ENCODE data around the gene ACIN1.

ACIN1 gene

DNA sequence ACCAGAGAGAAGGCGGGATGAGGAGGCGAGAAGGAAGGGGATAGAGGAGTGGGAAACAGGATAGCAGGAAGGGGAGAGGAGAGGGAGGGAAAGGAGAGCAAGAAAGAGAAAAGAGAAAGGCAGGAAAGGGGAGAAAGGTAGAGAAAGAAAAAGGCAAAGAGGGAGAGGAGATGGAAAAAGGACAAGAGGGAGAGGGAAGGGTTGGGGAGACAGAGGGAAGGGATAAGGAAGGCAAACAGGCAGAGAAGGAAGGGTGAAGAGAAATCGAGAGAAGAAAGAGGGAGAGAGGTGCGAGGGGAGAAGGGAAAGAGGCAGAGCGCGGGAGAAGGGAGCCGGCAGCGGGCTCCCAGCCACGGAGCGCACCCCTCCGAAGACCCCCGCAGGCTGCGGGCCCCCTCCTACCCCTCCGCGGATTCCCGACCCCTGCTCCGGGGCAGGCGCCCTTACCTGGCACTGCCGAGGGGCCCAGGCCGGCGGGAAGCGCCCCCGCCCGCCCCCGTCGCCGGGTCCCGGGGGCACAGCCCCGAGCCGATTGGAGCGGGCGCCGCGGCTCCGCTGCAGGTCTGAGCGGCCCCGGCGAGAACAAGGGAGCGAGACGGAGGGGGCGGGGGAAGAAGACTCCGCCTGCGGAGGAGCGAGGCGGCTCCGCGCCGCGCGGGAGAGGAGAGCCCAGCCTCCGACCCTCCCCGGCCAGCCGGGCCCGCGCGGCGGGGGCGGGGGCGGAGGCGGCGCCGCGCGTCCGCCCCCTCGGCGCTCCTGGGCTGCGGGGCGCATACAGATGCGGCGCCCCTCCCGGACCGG, 37.8 kb downstream of the ACIN1 start, which contains the start of gene CDH24:
TSS of gene CDH24 (minus strand) at position 565 of the 801 bp plus-strand sequence. CDS start 1,787 bp downstream, outside the sequence.
- peak; percentile 73 for DNase-seq

DNA sequence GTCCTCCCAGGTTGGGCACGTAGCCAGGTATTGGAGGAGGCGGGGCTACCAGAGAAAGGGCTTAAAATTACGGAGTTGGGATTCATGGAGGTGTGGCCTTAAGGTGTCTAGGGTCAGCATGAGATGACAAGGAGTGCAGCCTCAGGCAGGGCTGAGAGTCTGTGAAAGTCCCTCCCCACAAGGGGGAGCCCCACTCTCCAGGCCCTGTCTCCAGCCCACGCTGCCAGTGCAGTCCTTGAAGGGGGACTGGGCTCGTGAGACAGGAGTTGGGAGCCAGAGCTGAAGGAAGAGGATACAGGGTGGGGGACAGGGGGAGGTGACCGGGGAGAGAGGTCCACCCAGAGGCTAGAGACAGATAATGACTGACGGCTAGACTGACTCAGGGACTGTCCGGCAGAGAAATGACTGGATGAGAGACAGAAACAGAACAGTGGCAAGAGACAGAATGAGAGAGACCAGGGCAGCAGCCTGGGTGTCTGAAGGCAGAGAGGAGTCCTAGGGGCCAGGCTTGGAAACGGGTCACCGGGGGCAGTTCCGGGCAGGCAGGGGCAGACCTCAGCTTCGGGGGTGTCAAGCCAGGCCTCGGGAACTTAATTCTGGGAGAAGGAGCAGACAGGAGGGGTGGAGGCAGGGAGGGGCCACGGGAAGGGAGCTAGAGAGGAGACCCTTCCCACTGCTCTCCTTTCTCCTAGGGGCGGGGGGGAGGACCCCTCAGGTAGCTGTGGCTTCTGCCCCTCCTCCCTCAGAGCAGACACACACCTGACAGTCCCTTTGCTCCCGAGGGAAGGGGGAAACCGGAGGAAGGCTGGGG, 38.6 kb downstream of the ACIN1 start:
- DNase-seq: peak; percentile 60

DNA sequence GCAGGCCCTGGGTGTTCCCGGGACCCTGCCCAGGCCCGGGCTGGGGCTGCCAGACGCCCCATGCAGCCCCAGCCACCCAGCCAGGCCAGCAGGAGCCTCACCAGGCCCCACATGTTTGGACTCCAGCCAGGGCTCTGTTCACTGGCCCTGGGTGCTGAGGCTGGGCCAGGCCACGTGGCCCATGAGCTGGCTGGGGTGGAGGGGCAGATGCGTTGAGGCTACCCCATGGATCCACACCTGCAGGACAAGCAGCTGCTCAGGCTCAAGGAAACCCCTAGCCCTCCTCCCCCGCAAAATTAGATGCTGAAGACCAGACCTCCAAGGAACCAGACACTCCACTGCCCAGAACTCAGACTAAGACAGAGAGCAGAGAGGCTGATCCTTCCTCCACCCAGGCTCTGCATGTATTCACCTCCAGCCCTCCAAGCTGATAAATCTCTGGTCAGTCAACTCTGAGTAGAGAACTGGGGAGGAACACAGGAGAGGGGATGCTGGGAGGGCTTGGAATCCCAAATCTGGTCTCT, 39.3 kb downstream of the ACIN1 start:
- DNase-seq: no peak

DNA sequence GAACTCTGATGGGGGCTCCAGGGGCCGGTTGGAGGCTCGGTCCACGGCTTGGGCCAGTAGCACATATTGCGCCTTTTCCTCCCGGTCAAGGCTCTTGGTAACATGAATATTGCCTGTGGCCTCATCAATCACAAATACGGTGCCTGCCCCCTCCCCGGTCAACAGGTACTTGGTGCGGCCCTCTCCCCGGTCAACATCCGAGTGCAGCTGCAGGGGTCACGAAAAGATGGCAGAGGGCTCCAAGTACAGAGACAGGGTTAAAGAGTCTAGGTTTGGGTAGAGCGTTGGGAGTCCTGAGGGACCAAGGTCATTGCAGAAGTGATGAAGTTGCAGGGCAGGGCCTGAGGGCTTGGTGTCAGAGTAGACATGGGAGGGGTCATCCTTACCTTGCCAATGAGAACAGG, 39.8 kb downstream of the ACIN1 start:
- DNase-seq: no peak

DNA sequence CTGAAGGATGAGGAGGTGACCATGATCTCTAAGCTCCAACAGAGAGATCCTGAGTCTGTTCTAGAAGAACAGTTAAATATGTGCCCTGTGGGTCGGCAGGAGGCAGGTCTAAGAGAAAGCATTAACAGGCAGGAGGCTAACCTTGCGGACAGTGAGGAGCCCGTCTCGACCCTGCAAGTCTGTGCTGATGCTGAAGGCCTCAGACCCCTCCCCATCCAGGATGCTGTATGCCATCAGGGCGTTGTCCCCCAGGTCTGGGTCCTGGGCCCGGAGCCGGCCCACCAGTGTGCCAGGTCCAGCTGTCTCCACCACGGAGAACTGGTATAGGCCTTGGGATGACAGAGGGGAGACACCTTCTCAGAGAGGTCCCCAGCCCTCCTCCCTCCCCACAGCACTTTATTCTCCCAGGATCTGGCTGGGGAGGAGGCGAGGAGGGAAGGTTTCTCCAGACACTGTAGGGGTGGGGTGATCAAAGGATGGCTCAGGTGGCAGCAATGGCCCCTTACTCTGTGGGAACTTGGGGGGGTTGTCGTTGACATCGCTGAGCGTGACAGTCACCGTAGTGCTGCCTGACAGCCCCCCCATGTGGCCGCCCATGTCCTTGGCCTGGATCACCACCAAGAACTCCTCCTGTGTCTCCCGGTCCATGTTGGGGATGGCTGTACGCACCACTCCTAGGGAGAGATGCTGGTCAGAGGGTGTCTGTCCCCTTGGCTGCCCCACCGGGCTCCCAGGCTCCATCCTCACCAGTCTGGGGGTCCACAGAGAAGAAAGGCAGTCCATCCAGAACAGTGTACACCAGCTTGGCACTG, 40.7 kb downstream of the ACIN1 start:
- no peak for DNase-seq

DNA sequence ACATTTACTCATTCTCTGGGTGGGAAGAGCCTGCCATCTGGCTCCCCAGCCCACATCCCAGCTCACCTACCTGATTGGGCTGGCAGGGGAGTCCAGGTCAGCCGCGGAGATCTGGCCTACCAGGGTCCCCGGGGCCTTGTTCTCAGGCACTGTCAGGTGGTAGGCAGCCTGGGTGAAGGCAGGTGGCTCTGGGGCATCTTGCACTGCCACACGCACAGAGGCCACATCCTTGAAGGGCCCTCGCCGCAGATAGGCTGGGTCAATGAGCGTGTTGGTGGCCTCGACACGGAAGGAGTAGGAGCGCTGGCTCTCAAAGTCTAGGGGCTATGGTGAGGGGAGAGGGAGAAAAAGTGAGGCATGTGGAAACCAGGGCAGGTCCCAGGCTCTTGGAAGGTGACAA, 41.5 kb downstream of the ACIN1 start:
- DNase-seq: no peak

DNA sequence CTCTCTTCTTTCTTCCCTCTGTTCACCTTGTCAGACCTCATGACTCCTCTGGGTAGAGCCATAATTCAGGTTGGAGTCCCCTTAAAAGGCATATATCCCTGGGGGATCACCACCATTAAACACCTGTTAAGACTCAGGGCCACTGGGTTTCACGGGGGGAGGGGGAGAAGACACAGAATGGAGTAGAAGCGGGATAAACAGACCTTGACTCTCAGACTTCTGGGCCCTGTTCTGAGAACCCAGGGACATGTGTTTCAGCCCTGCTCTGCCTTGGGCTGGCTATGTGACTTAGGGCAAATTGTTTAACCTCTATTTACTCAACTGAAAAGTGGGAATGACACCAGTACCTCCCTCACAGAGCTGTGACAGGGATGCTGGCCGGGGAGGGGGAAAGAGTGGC, 42.3 kb downstream of the ACIN1 start:
- no peak for DNase-seq

DNA sequence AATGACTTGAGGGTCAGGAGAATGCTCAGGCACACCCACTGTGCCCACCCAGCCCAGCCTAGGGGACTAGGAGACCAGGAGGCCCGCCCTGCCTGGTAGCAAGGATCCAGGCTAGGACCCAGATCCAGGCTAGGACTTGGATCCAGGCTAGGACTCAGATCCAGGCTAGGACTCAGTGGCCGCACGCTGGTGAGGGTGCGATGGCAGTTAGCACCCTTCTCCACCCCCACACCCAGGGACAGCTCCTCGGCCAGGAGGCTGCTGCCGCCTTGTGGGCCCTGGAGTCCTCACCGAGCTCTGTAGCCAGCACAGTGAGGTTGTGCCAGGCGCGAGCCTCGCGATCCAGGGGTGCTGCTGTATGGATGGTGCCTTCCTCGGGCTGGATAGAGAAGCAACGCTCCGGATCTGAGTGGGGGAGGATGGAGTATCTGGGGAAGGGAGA, 42.7 kb downstream of the ACIN1 start:
- no peak for DNase-seq

DNA sequence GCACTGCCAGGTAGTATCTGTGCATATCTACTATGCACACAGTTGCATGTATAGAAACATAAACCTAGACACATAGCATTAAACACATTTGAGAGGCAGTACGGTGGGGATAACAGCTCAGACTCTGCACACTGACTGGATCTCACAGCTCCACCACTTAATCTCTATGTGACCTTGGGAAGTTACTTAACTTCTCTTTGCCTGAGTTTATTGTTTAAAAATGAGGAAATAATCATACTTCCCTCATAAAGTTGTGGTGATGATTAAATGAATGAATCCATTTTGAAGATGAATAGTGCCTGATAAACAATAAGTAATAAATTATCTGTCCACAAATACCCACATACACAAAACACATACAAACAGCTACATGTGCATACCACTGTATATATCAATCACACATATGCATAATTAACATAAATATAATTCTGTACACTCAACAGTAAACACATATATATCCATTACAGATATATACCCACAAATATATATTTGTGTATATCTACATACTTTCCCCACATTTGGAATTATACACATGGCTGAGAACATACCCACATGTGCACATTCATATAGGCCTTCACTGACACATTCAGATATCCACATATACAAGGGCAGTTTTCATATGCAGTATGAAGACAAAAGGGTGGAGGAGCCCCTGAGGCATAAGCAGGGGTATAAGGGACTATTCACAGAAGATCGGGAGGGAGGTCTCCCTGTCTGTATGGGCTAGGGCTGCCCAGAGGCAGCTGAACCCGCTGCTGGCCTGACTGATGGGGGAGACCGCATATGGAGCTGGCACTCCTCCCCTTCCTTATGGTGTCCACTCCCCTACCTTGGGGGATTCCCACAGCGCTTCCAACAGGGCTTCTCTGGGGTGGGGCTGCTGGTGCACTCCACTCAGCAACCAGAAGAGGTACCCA, 43.5 kb downstream of the ACIN1 start:
- no peak for DNase-seq

DNA sequence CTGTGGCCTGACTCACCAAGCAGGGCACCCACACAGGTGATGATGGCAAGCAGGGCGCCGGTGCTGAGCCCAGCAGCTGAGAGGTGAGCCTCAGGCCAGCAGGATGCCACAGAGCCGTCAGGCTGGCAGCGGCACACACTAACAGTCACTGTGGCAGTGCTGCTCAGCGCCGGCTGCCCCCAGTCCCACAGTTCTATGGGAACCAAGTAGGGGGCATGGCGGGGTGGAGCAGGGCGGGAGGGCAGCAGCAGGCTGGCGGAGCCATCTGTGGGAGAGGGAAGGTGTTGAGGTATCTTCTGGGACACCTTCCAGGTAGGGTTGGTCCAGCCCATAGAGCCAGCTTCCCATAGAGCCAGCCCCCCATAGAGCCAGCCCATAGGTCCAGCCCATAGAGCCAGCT, 45.9 kb downstream of the ACIN1 start:
- no peak for DNase-seq

DNA sequence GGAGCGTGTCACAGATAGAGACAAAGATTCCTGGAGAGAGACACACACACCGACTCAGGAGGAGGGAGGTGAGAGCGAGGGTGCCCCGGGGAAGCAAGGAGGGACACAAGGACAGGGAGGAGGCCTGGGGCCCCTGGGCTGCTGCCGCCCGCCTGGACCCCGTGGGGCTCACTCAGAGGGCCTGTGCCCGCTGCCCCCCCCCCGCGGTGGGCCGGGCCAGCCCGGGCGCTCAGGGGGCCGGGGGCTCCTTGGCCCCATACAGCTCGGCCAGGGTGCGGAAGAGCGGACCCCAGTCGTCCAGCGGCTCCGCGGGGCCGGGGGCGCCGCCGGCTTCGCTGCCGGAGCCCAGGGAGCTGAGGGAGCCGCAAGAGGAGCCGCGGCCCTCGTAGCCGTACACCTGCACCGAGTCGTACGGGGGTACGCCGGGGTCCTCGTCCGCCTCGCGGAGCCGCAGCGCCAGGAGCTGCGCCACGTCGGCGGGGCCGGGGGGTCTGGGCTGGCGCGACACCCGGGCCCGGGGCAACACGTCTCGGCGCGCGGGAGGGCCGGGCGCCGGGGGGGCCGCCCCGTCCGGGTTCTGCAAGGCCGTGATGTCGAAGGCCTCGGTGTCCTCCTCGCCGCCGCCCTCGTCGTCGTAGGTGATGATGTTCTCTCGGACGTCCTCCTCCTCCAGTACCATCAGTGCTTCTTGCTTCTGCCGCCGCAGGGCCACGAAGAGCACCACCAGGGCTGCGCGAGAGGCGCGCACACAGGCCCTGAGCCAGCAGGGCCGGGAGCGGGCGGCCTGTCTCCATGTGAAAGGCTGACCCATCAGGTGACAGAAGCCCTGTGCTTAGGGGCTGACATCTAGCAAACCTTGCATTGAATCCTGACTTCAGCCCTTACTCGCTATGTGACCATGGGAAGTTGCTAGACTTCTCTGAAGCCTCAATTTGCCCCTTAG, 46.9 kb downstream of the ACIN1 start:
- no peak for DNase-seq

DNA sequence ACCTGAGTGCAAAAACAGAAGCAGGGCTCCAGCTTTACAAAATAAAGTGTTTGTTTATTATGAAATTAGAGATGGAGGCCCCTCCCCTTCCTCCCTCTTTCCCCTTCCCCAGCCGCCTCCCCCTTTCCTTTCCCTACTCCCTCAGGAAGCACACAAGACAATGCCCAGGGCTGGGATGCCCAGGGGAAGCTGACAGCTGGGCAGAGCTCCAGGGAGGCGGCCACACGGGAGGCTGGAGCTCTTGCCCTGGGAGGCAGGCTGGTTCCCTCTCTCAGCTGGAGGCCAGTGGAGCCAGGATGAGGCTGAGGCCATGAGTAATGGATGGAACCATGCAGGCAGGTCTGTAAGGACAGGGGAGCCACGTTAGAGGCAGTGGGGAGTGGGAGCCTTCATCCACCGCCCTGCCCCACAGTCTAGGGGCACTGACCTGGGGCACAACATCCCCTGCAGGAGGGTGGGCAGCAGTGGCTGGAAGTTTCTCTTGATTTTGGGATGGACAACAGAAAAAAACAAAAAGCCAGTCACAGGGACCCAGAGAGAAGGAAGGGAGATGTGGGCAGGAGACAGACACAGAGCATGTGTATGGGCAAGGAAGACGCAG, 47.8 kb downstream of the ACIN1 start:
- DNase-seq: no peak

DNA sequence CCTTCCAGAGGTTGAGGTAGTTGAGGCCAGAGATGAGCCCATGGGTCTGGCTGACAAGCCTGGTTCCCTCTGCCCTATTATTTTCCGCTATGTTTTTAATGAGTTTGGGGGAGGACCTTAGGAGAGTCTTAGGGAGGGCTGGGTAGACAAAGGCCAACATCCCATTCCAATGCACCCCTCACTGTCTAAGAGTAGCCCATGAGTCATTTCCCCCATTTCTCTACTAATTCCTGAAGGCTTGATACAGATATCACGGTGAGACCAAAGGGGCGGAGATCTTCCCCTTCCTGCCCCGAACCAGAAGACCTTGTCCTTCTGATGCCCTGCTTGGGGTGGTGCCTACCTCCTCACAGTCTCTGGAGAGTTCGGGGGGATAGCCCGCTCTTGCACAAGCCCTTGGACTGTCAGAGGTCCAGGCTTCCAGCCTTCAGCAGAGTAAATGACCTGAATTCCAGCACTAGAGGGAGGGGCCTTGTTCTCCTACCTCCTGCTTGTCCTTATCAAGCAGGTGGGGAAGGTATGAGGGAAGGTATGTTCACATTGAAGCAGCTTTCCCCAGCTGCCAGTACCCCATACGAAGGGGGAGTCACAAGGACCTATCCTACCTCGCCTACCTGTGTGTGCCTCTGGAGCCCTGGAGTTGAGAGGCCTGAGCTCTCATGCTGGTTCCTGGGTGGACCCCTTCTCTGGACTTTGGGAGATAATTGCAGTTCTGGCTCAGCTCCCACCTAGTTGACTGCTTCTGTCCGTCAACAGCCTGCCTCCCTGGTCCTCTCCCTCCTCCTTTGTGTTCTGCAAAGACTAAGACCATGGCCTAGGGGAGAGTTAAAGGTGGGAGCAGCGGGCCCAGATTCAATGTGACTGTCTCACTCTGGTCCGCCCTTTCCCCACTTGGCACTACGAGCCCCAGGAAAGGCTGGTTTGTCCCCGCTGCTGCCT, 49.2 kb downstream of the ACIN1 start:
- no peak for DNase-seq

DNA sequence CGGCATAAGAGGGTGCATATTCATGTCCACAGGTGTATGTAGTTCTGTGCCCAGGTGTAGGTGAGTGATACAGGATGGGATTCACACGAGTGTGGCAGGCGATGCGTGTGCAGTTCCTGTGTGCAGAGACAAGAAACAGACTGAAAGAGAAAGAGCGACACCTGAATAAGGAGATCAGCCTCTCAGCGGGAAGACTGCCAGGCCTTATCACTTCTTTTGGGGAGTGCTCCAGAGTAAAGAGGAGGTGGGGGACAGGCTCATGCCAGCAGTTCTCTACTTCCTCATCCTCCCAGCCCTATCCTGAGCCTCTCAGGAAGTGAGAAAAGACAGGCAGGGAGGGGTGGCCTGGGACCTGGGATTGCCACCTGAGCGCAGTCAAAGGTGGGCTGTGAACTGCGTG, 50.1 kb downstream of the ACIN1 start:
- DNase-seq: no peak

DNA sequence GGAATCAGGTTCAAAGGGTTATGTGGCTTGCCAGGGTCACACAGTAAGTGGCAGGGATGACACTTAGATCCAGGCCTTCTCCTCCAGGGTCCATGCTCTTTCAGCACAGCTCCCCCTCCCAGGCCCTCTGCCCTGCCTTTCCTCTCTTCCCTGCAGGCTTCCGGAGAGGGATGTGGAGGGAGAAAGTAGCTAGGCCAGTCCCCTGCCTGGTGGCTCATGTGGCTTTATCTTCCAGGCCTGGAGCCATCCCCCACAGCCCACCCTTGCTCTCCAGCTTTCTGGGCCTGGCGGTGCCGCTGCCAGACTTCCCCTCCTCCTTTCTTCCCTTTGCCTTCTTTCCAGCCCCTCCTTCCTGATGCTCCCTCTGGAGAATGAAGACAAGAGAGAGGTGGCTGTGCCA, 51.2 kb downstream of the ACIN1 start:
- no peak for DNase-seq

DNA sequence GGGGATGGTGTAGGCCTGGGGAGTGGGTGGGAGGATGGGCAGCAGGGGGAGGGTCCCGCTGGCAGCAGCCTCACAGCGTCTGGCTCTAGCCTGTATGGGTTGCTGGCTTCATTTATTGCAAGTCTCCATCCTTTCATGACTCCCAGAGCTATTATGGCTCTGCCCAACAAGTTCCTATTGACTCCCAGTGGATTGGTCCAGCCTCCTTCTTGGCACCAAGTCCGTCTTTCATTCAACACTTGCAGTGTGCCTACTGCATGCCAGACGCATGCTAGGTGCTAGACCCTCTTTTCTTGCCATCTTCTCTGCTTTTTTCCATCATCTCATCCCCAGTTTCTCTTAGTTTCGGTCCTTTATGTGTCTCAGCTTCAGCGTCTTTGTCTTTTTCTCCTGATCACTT, 51.8 kb downstream of the ACIN1 start:
- DNase-seq: no peak

DNA sequence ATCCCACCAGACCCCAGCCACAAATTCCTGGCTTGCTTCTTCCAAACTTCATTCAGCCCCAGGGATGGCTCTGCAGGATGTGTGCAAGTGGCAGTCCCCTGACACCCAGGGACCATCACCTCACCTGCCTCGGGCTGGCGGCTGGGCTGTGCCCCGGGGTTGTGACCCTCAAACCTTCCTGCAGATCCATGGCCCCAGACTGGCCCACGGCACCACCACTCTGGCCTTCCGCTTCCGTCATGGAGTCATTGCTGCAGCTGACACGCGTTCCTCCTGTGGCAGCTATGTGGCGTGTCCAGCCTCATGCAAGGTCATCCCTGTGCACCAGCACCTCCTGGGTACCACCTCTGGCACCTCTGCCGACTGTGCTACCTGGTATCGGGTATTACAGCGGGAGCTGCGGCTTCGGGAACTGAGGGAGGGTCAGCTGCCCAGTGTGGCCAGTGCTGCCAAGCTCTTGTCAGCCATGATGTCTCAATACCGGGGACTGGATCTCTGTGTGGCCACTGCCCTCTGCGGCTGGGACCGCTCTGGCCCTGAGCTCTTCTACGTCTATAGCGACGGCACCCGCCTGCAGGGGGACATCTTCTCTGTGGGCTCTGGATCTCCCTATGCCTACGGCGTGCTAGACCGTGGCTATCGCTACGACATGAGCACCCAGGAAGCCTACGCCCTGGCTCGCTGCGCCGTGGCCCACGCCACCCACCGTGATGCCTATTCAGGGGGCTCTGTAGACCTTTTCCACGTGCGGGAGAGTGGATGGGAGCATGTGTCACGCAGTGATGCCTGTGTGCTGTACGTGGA, 52.6 kb downstream of the ACIN1 start, which contains the start of gene PSMB11:
TSS of gene PSMB11 (plus strand) at position 51 of the 804 bp plus-strand sequence. CDS start at position 65, 14 bp downstream.
- DNase-seq: no peak

DNA sequence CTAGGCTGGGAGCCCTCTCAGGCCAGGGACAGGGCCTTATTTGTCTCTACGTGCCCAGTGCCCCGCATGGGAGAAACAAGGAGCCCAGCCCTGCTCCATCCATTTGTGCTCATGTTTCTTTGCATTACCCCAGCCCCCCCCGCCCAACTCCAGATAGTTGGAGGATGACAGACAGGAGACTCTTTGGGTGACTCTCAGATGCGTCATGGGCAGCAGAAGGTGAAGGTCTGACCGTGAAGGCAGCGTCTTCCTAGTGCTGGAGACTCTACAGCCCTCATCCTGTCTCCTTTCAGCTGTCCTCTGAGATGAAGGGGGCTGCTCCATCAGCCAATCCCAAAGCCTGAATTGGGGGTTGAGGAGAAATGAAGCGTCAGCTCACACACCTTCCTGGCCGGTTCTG, 53.2 kb downstream of the ACIN1 start:
- peak; percentile 29 for DNase-seq
